Stimulated activated CD4-positive, alpha-beta T cell treated with anti-CD3 and anti-CD28 coated beads, Interleukin-4, amount 100 ng/mL, for 48 hours (primary cell): ENCODE measurements around the gene MAP3K9.
"Not testable (repeated sequence)": the region's sequence is repeated elsewhere in the genome, so short reads cannot be mapped to it uniquely, and the experiment has no call there.

ENCODE experiments used
- DNase-seq, 2 donors: peaks; one replicate each; pipeline ENCODE4 v3.0.0-alpha.2; 2020; ENCODE audit warnings: low read depth in 2 of 2

MAP3K9 gene

GRCh38 chr14:70809225-70810219 is at the start of gene MAP3K9:
Gene MAP3K9 (minus strand): TSS chr14:70809513. CDS start chr14:70809171, 342 bp downstream.
- DNase-seq = peak; percentile 88 to 90

GRCh38 chr14:70858641-70859040 is 49.3 kb upstream of the MAP3K9 start:
- DNase-seq = no peak

GRCh38 chr14:70857496-70857890 is 48.2 kb upstream of the MAP3K9 start:
- DNase-seq = no peak

- DNase-seq = peak in 1 of 2 donors; percentile 15
Measured at GRCh38 chr14:70856851-70857495, 47.7 kb upstream of the MAP3K9 start.

- no peak for DNase-seq
Measured at GRCh38 chr14:70855486-70855885, 46.2 kb upstream of the MAP3K9 start.

GRCh38 chr14:70853658-70854057 is 44.3 kb upstream of the MAP3K9 start:
- not testable (repeated sequence) for DNase-seq

- DNase-seq = no peak
Measured at GRCh38 chr14:70847406-70848090, 38.2 kb upstream of the MAP3K9 start.

- no peak for DNase-seq
Measured at GRCh38 chr14:70845601-70846000, 36.3 kb upstream of the MAP3K9 start.

- DNase-seq = no peak
Measured at GRCh38 chr14:70842851-70843462, 33.6 kb upstream of the MAP3K9 start.

GRCh38 chr14:70838076-70838475 is 28.8 kb upstream of the MAP3K9 start:
- no peak for DNase-seq

GRCh38 chr14:70836946-70837345 is 27.6 kb upstream of the MAP3K9 start:
- DNase-seq = no peak

GRCh38 chr14:70833884-70834283 is 24.6 kb upstream of the MAP3K9 start:
- DNase-seq = no peak

GRCh38 chr14:70832561-70833305 is 23.4 kb upstream of the MAP3K9 start:
- no peak for DNase-seq

GRCh38 chr14:70830998-70831781 is 21.9 kb upstream of the MAP3K9 start:
- no peak for DNase-seq

GRCh38 chr14:70828188-70828587 is 18.9 kb upstream of the MAP3K9 start:
- no peak for DNase-seq

GRCh38 chr14:70827752-70828151 is 18.4 kb upstream of the MAP3K9 start:
- no peak for DNase-seq

GRCh38 chr14:70827347-70827746 is 18.0 kb upstream of the MAP3K9 start:
- no peak for DNase-seq

- DNase-seq = no peak
Measured at GRCh38 chr14:70823281-70823680, 14.0 kb upstream of the MAP3K9 start.

GRCh38 chr14:70822530-70823185 is 13.3 kb upstream of the MAP3K9 start:
- no peak for DNase-seq
